G401 (cell line): ENCODE data around the gene TMEM258. TPM values are rescaled to one million over a fixed set of nuclear protein-coding genes. Genes with fewer than 3 reads are reported as not detected.

ENCODE experiments used
- DNase-seq: peaks from one replicate; pipeline ENCODE4 v3.0.0-alpha.2; 2015; ENCODE audit warnings: low spot score
- in situ Hi-C: cut with HindIII; loops from 2 replicates; pipeline ENCODE4 v1.10.0; 2016; ENCODE audit warnings: low sequenced_read_pairs, mixed read lengths
- total RNA-seq: library from RNA; depleted of rRNA; stranded (reverse); fragments of >200 nt; shearing (Covaris generic); gene quantifications from 2 replicates; pipeline ENCODE4 v1.2.3, GENCODE V29; 2014

TMEM258 gene
- total RNA-seq, 1 experiment from 2014 or later = 41.4 TPM

DNA sequence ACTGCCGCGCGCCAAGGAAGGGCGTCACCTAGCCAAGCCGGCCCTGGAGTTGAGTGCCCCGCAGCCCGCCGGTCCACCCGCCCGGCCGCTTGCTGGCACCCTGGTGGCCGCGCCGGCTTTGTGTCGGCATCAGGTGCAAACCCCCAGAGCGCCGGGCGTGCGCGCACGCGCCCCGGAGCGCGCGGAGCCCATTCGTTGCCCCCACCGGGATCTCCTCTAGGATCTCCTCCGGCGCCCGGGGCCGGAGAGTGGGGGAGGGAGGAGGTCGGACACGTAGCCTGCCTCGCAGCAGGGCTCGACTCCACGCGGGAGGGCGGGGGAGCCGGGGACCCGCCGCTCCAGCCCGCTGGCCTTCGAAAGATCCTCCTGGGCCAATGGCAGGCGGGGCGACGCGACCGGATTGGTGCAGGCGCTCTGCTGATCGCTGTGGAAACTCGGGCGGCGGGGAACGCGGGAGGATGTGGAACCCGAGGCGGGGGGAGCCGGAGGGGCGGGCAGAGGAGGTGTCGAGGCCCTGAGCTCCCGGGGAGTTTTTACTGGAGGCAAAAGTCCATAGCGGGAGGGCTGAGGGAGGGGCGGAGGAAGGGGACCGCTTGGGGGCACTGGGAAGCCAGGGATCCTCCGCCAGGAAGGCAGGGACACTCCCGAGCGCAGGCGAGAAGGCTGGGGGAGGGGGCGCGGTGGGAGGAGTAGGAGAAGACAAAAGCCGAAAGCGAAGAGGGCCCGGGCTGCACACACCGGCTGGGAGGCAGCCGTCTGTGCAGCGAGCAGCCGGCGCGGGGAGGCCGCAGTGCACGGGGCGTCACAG, 35.4 kb upstream of the TMEM258 start, which contains the start of gene FADS2:
TSS of gene FADS2 (plus strand) at position 730 of the 808 bp plus-strand sequence. CDS start 91 bp downstream, outside the sequence.
- DNase-seq = peak; percentile 86
- in situ Hi-C loops = no loop called here

DNA sequence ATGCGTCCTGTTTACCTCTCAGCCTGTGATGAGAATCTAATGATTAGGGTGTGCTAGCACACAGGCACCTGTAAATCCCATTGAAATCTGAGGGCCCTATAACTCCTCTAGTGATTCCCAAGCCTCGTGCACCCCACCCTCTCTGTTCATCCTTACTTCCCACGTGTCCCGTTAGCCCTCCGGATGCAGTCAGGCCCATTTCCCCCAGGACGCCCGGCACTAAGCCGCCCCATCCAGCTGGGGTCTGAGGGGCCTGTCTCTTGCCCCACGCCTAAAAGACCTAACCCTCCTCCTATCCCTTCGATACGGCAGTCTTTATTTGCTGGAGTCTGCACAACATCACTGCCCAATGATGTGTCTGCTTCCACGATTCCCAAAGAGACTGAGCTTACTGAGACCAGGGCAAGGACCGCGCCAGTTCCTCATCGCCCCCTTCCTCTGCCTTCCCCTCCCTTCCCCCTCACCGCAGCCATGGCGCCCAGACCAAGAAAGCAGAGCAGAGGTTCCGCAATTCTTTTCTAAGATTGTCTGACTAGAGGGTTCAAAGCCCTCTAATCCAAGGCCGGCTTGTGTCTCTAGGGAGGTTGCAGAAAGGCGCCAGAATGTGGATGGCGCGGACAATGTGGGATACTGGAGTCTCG, 34.7 kb upstream of the TMEM258 start:
- in situ Hi-C loops = no loop called here

DNA sequence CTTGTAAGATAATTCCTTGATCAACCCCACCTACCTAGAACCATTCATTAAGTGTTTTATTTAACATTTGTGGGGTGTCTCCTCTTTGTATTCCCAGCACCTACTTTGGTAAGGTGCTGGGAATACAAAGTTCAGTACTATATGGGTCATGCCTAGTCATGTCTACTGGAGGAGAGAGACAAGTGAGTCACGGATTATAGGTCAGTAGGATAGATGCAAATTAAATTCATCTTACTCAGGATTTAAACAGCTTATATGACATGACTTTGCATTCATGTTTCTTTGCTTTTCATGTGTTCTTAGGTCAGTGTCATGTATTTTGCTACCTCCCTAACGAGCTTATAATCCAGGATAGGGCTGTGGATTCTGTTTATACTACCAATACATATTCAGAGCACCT, 27.8 kb upstream of the TMEM258 start:
- in situ Hi-C loops = no loop called here
- no peak for DNase-seq

More for the DNA sequence above, 34.7 kb upstream of the TMEM258 start:
- DNase-seq = peak; percentile 13

DNA sequence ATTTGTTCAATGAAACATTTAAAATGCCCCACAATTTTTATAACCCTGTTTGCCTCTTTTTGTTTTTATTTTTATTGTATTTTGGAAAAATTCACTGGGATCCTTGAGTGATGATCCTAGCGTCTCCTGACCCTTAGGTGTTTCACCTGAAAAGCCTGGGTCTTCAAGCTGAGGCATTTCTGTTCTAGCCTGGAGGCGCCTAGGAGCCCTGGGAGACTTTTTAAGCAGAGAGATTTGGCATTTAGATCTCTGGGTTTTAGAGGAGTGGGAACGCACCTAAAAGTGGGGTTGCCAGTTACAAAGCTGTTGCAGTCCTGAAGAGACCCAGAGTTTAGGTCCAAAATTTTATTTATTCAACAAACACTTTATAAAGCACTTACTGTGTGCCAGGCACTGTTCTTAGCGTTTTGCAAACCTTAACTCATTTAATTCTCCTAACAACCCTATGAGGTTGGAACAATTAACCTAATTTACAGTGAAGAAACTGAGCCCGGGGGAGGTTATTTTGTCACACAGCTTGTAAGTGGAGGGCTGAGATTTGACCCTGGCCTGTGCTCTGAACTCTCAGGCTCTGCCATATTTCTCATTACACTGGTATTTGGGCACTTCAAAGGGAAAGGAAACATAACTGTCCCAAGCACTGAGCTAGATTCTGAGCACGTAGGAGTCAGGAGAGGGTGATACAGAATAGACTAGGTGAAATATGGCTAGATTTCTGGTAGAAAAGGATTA, 25.2 kb upstream of the TMEM258 start:
- no peak for DNase-seq
- in situ Hi-C loops = no loop called here

DNA sequence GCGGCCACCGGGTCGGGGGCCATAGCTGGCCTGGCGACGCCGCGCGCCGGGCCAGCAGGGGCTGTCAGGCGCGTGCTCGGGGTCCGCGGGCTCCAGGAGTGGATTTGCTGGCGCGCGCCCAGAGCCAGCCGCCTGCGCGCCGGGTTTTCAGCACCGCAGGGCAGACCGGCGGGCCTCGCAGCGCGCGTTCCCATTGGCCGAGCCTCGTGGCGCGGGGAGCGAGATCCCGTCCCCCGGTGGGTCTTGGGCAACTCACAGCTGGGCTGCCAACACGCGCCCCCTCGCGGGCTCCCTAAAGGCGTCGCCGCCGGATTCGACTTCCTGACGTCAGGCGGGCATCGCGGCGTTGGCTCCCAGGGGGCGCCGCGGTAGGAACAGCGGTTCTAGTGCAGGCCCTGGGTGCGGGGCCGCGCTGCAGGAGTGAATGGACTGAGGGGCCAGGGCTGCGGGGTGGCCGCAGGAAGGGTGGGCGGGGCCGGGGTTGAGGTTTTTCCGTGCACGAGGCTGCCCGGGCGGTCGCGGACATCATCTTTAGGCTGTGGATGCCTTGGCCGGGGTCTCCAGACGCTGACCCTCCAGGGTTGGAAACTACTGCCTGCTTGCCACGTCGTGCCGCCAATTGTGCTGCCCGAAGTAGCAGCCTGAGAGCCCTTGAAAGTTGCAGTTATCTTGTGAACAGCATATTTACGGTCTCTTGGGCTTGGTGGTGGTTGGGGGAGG, 24.5 kb upstream of the TMEM258 start, which contains the start of gene FADS1:
TSS of gene FADS1 (minus strand) at position 268 of the 720 bp plus-strand sequence. CDS start at position 194, 74 bp downstream.
- in situ Hi-C loops = no loop called here
- DNase-seq = peak; percentile 77

DNA sequence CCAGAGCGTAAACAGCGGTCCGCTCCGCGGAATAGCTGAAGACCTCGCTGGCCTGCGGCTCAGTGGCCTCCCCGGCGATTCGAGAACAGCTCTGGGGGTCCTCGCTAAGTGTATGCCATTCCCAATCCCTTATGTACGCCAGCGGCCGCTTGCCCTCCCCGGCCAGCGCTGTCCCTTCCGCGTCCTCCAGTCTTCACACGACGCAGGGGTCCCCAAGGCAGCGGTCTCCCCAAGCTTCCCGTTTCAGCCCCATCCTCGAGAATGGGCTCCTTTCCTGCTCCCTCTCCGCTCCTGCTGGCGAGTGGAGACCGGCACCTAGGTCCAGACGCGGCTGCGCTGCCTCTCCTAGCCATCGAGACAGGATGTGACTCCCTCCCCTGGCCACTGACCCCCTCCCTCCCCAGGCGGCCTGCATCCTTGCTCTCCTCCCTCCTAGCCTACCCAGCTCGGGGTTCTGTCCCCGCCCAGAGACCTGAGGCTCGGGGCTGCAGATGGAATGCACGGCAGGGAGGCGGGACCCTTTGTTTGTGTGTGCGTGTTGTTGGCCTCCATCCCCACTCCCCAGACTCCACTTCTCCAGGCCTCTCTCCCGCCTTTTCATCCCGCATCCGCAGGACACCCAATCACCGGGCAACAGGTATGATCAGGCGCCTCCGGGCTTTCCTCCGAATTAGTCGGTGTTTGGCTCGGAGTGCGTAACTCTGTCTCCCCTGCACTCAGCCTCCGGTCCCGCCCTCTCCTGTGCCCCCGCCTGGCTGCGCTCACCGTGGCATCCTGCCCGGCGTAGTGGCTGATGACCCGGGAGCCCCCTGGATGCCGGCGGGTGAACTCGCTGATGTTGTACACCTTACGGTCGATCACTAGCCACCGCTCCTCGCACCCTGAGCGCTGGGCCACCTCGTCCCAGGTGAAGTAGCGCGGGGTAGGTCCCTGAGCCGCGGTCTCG, 23.7 kb upstream of the TMEM258 start:
- in situ Hi-C loops = no loop called here
- DNase-seq = peak; percentile 79

DNA sequence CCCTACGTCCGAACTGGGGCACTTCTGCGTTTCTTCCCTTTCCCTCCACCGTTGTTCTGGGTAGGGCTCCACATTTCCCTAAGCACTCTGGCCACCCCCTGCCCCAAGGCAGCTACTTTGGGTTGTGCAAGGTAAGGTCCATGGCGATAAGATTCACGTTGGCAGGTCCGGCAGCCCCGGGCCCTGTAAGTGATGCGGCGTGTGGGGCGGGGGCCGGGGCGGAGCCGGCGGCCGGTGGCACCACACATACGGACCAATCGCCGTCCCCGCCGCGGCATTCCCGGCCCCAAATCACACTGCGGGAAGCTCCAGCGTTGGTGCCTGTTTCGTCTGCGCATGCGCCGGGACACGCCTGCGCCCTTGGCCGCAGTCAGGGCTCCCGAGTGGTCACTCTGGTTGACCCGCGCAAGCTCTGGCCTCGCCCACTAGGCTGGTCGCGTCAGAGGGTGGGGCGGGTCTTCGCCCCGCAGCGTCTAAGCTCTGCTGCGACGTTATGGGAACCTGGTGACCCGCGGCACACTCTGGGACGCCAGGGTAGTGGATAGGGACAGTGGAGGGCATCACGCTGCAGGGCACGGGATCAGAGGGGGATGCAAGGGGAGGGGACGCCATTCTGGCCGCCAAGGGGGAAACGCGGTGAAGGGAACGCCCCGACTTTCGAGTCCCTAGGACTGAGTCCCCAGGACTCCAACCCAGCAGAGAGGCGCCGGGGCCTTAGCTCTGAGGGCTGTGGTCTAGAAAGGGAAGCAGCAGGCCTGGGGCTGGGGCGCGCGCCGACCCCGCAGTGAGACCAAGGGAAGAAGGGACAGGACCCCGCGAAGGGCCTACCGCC, 22.8 kb upstream of the TMEM258 start:
- peak; percentile 98 for DNase-seq
- in situ Hi-C loops = no loop called here

DNA sequence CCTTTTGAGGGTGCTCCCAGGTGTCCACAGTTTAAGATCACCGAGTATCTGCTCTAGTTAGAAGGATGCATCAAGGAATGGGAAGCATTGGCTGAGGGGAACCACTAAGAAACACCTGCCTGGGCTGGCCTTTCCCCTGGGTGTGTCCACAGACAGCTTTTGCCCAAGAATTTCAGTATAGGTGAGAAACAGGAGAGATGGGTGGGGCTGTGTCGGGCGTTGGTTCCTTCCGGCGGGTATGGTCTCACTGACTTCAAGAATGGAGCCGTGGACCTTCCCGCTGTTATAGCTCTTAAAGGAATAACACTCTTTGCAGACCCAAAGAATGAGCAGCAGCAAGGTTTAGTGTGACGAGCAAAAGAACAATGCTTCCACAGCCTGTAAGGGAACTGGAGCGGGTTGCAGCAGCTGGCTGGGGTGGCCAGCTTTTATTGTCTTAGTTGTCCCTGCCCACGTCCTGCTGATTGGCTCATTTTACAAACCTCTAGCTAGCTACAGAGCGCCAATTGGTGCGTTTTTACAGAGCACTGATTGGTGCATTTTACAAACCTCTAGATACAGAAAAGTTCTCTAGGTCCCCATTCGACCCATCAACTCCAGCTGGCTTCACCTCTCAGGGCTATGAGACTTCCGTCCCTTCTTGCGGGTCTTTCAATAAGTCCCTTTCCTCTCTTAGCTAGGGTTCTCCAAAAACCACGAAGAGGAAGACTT, 22.0 kb upstream of the TMEM258 start:
- in situ Hi-C loops = no loop called here
- peak; percentile 57 for DNase-seq

DNA sequence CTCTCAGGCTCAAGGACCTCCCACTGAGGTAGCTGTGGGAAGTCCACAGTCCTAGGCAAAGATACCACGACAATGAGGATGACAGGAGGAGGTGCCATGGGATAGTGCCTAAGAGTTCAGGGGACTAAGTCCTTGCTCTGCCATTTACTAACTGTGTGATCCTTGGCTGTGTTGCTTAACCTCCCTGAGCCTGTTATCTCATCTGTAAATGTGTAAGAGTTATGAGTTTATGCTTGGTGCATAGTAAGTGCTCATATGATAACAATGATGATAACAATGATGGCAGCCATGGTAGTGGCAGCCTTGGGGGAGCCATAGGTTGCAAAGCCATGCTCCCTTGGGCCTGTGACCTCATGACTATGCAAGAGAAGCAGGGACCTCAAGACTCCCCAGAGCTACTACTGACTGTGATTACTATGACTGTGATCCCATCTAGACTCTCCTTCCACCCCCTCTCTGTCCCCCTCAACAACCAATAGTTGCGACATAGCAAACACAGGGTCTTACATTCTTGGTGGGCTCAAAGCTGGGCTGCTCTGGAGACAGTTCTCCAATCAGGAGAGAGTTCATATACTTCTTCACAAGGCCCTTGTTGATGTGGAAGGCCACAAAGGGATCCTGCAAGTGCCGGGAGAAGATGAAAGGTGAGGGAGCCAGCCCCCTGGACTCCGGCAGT, 20.5 kb upstream of the TMEM258 start:
- in situ Hi-C loops = no loop called here
- no peak for DNase-seq

DNA sequence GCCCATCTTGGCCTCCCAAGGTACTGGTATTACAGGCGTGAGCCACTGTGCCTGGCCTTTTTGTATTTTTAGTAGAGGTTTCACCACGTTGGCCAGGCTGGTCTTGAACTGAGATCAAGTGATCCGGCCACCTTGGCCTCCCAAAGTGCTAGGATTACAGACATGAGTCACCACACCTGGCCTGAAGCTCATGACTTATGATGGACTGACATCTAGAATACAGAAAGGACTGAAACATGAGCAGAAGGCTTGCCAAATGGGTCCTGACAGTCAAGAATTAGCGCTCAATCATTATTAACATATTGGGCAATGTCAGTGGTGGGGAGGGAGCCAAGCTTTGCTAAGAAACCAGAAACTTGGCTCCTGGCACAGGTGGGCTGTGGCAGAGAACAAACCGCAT, 19.4 kb upstream of the TMEM258 start:
- in situ Hi-C loops = no loop called here
- no peak for DNase-seq

DNA sequence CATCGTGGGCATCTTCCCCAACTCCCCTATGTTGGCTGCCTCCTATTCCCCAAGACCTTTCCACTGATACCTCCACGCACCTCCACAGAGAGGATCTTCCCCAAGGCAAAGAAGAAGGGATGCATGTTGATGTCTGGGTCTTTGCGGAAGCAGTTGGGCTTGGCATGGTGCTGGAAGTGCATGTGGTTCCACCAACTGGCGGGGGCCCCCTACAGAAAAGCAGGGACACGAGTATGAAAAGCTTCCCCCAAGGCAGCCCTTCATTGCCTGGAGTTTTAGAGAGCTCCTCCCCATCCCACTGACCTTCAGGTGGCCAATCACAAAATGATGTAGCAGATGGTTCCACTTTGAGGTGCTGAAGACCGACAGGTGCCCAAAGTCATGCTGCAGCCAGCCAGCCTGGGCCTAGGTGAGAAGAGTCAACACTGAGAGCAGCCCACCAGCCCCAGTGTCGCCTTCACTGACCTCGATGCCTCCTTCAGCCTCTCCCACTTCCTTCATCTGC, 18.3 kb upstream of the TMEM258 start:
- peak; percentile 56 for DNase-seq
- in situ Hi-C loops = no loop called here

DNA sequence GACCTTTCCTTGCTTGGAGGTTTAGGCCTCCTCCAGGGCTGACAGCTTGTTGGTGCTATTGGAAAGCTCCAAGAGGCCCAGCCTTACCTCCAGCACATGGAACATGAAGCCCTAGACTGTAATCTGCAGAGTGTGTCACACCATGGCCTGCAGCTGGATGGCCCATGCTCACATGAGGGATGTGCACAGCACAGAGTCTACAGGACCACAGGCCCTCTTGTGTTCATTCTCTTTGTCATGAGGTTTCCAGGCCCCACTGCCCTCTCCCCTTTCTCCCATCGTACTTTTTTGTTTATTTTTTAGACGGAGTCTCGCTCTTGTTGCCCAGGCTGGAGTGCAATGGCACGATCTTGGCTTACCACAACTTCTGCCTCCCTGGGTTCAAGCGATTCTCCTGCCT, 14.4 kb upstream of the TMEM258 start:
- in situ Hi-C loops = no loop called here
- DNase-seq = no peak

DNA sequence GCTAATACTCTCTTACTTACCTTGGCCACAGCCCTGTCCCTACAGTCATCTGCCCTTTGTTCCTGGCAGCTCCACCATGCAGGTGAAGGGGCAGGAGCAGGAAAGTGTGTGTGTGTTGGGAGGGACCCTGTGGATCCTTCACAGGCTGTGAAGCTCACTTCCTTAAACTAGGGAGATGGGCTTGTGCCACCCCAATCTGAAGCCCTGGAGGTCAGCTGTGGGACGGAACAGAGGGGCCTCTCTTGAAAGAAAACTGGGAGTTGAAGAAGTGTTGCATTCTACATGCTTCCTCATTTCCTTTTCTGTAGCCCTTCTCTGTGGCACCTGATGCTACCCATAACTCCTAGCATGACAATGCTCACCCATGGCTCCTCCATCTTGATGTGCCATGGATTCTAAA, 12.7 kb upstream of the TMEM258 start:
- no peak for DNase-seq
- in situ Hi-C loops = no loop called here

DNA sequence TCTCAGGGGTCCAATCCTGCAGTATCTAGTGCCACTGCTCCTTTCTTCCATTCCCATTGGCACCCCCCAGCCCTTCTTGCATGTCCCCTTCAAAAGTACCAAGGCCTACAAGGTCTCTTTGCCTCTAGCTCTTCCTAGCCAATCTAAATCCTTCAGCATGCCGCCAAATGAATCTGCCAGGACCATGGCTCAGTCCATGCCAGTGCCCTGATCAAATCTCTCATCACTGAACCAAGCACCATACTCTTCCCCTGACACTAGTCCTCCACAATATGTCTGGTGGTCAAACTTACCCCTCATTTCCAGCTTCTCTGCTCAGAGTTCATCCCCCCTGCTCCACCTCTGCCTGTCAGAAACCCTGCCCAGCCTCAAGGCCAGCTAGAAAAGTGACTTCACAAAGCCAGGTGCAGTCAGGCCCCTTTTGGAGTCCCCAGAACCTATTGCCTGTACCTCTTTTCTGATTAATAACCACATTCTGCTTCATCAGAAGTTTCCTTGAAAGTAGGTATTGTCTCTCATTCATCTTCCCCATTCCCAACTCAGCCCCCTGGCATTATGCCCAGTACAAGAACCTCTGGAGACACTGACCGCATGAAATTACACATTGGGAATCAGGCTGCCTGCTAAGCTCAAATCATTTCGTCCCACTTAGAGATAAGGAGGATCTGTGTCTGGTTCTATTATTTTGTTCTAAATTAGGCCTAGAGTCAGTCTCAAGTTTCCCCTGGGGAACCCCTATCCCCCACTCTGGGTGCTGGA, 11.7 kb upstream of the TMEM258 start:
- in situ Hi-C loops = no loop called here
- DNase-seq = no peak

DNA sequence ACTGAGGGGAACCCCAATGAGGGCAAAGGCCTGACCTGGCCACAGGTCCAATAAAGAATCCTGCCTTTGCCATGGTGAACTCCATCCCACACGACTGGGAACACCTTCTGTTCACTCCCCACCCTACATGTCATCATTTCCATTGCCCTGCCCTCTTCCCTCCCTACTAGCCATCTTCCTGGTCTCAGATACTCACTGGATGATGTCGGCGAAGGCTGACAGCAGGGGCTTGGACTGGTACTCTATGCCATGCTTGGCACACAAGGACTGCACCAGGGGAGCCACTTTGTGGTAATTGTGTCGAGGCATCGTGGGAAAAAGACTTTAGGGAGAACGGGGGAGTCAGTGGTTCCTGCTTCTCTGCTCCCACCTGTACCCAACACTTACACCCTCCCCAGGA, 10.2 kb upstream of the TMEM258 start:
- no peak for DNase-seq
- in situ Hi-C loops = no loop called here
